NOMO-1 treated with dmso at 0.1 percent for 144 hours (cell line): ENCODE data around the gene CNTRL.
"Not testable (repeated sequence)": the region's sequence is repeated elsewhere in the genome, so short reads cannot be mapped to it uniquely, and the experiment has no call there.

Experiments
- DNase-seq: peaks from one replicate; lab custom pipeline; 2025; ENCODE audit not compliant: unreplicated experiment; lab: John Stamatoyannopoulos, UW

CNTRL gene

DNA sequence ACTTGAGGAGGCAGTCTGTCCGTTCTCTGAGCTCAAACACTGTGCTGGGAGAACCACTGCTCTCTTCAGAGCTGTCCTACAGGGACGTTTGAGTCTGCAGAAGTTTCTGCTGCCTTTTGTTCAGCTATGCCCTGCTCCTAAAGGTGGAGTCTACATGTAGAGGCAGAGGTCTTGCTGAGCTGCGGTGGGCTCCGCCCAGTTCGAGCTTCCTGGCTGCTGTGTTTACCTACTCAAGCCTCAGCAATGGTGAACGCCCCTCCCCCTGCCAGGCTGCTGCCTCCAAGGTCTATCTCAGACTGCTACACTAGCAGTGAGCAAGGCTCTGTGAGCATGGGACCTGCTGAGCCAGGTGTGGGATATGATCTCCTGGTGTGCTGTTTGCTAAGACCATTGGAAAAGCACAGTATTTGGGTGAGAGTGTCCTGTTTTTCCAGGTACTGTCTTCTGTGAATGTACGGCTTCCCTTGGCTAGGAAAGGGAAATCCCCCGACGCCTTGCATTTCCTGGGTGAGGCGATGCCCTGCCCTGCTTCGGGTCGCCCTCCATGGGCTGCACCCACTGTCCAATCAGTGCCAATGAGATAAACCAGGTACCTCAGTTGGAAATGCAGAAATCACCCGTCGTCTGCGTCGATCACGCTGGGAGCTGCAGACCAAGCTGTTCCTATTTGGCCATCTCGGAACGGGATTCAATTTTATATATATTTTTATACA lies 58.5 kb downstream of the CNTRL start:
- DNase-seq = no peak

DNA sequence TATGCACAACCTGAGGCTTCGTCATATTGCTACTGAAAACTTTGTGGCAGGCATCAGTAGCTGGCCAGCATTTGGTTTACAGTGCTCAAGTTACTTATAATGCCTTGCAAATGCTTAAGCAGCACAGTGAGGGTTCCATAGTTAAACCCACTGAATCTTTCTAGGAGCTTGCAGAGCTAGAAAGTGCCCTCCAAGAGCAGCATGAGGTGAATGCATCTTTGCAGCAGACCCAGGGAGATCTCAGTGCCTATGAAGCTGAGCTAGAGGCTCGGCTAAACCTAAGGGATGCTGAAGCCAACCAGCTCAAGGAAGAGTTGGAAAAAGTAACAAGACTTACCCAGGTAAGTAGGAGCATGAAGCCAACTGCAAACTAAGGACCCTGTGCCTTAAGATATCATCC lies 60.9 kb downstream of the CNTRL start:
- DNase-seq = no peak

DNA sequence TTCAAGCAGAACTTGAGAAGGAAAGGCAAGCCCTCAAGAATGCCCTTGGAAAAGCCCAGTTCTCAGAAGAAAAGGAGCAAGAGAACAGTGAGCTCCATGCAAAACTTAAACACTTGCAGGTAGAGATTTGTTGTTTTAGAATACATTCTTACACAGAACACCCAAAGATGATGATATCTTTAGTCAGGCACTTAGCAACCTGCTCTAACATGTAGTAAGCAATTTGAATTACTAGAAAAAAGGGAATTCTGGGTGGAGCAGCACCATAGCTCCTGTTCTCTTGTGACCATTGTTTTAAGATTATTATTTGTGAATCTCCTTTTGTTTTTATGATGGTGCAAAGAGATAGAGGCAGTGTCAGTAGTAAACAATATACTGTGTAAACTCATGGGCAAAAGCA lies 63.8 kb downstream of the CNTRL start:
- DNase-seq = no peak

DNA sequence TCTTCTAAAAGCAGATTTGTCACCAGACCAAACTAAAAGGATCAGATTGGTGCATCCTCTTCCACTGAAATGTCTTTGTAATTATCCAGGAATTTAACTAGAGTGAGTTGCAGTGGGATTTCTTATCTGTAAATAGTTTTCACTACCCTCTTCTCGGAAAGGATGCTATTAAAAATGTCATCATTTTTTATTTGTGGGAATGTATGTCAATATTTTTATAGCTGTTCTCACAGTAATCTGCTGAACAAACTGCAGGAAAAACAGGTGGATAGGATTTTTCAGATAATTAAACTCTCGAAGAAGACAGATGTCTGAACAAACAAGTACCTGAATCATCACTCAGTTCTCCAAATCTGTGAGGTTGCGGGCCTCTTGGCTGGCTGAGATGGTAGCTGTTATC lies 64.2 kb downstream of the CNTRL start:
- no peak for DNase-seq

DNA sequence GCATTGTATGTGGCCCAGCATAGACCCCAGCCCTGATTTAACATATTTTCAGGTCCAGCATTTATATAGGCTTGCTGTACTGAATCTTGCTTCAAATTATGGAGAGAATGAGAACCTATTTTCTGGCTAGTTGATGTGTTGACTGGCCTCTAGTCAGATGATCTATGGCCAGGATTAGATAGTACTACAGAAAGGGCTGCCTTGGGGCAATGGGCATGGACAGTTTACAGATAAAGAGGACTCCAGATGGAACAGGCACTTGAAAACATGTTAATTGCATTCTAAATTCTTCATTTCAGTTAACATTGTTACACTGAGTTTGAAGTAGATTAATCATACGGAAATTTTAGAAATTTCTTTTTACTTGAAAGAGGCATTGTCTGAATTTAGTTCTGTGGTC lies 65.4 kb downstream of the CNTRL start:
- no peak for DNase-seq

DNA sequence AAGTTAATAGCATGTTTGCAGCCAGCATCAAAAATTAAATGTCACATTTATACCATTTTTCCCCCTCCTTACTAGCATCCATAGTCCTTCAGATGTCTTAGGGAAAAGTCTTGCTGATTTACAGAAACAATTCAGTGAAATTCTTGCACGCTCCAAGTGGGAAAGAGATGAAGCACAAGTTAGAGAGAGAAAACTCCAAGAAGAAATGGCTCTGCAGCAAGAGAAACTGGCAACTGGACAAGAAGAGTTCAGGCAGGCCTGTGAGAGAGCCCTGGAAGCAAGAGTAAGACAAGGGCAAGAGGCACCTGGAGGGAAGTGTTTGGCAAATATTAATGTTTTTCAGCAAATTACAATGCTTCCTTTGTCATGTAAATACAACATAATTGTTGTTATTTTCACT lies 66.6 kb downstream of the CNTRL start:
- DNase-seq = no peak

DNA sequence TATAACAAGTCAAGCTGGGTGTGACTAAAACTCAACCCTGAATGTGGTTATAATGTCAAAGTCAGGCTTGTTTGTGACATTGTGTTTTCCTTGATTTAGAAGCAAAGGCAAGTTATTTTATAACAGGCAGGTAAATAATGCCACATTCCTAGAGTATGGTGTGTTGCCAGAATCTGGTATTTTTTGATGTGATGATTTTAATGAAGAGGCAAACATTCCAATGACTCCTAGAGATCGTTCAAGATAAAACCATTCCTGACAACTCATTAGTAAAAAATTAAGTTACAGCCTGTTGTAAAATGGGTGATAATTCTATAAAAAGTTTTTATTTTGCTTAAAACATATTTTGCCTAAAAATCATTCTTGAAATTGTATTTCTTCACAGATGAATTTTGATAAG lies 67.0 kb downstream of the CNTRL start:
- DNase-seq = no peak

DNA sequence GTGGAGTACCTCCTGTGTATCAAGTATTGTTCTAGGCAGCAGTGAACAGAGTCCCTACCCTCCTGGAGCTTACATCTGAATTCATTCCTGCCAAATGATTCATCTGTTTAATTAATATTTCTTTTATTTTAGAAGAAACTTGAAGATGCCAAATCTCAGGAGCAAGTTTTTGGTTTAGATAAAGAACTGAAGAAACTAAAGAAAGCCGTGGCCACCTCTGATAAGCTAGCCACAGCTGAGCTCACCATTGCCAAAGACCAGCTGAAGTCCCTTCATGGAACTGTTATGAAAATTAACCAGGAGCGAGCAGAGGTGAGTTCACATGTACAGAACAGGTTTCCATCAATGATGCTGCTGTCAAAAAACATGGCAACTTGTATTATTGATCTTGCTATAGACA lies 69.0 kb downstream of the CNTRL start:
- DNase-seq = no peak

DNA sequence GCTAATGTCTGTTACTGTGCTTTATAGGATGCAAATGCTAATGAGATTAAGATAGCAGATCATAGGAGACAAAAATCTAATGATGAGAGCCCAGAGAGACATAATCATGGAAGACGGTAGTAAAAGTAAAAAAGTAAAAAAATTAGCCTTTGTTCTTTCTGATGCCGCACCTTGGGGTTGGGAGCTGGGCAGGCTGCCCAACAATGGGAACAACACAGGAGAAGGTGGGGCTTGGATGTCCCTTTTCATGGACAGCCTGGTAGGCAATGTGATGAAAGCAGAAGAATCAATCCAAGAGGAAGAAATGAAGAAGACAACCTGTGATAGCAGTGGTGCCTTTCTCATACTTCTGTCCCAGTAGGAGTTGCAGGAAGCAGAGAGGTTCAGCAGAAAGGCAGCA lies 69.7 kb downstream of the CNTRL start:
- DNase-seq = no peak

DNA sequence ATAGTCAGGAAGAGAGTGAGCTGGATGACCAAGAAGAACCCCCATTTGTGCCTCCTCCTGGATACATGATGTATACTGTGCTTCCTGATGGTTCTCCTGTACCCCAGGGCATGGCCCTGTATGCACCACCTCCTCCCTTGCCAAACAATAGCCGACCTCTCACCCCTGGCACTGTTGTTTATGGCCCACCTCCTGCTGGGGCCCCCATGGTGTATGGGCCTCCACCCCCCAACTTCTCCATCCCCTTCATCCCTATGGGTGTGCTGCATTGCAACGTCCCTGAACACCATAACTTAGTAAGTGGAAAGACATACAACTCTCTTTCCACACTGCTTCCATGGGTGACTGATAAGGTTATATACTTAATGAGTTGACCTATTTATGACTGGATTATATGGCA lies 75.4 kb downstream of the CNTRL start:
- no peak for DNase-seq

DNA sequence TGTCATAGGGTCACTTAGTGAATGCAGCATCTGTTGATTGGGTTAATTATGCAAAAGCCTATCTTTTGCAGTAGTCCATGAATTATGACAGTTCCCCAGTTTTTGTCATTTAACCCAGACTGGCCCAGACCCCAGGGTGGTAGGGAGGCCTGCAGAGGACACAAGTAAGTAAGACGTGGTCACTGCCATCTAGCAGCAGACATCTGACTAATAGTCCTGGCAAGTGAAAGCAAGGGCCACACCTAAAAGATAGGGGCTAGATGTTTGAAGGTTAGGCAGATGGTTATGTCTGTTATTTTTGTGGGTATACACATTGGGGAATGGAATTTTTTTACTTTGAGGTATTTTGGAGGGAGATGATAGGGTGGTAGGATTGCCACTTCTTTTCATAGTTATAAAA lies 78.9 kb downstream of the CNTRL start:
- no peak for DNase-seq

DNA sequence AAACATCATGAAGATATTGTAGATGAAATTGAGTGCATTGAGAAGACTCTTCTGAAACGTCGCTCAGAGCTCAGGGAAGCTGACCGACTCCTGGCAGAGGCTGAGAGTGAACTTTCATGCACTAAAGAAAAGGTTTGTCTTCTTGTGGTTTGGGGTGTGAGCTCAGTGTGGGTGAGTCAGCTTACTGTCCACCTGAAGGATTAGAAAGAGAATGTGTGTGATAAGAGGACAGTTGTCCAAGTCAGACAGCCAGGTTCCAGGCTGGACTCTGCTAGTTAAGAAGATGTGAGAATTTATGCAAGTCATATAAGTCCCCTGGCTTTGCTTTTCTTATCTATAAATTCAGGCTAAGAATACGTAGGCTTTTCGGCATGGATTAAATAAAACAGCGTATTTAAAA lies 80.0 kb downstream of the CNTRL start:
- DNase-seq = no peak

DNA sequence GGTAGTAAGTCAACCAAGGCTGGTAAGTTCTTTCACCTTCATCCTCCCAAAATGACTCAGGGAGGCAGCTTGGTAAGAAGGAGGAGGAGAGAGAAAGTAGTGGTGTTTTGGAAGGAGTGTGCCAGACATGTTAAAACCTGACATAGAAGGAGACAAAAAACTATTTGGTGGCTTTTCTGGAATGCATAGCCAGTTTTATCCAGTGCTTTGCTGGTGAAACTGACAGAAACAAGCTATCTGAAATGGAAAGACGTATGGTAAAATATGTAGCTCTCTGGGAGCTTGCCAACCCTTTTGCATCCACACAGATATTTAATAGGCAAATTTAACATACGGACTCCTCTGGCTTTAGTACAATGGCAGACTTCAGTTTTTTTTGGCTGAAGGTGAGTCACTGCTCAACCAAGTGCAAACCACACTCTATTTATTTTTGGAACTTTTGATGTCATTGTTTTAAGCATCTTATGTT lies 81.5 kb downstream of the CNTRL start:
- no peak for DNase-seq

DNA sequence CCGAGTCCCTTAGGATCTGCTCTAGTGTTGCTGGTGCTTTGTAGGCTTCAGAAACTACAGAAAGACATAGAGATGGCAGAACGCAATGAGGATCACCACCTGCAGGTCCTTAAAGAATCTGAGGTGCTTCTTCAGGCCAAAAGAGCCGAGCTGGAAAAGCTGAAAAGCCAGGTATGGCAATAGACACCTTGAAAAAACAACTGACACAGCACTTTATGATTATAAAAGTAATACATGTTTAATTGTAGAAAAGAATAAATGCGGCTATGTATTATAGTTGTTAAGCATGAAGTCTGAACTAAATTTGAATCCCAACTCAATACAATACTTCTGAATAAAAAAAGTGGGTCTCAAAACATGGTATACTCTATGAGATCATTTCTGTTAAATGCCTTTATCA lies 83.2 kb downstream of the CNTRL start:
- no peak for DNase-seq

DNA sequence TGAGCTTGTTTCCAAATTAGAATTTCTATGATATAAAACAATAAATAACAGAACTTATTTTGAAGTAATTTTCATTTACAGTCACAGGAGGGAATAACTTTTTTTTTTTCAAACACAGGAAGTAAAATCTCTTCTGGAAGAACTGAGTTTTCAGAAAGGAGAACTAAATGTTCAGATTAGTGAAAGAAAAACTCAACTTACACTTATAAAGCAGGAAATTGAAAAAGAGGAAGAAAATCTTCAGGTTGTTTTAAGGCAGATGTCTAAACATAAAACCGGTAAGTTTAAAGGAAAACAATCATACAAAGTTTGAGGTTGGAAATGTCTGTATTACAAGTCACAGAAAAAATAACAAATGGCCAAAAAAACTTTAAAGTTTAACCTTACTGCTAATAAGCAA lies 85.3 kb downstream of the CNTRL start:
- DNase-seq = peak; percentile 10

DNA sequence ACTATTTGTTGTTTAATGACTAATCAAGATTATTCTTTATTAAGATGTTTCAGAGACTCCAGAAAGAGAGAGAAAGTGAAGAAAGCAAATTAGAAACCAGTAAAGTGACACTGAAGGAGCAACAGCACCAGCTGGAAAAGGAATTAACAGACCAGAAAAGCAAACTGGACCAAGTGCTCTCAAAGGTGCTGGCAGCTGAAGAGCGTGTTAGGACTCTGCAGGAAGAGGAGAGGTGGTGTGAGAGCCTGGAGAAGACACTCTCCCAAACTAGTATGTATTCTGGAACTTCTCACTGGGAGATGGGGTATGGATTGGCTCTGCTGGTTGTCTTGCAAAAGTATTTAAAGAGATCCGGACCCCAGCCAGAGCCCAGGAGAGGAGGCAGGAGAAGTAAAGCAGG lies 93.3 kb downstream of the CNTRL start:
- no peak for DNase-seq

DNA sequence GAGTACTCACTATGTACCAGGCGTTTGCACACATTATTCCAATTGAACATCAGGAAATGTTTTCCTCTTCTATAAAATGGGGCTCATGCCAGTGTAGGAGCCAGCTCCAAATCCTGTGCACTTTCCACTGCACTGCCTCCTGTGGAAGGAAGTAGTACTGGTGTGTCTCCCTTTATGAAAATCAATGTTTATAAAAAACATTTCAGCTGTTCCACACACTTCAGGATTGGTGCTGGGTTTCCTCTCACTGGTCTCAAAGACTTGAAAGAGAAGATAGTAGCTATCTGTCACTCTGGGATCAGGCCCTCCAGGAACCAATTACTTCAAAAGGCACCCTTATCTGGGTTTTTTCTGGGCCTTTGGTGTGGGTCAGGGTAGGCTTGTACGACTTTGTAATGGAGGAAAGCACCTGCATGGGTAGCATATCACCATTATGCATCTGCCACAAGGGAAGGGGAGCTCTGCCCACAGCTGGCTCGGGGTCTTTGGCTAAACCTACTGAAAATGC lies 94.4 kb downstream of the CNTRL start:
- no peak for DNase-seq

DNA sequence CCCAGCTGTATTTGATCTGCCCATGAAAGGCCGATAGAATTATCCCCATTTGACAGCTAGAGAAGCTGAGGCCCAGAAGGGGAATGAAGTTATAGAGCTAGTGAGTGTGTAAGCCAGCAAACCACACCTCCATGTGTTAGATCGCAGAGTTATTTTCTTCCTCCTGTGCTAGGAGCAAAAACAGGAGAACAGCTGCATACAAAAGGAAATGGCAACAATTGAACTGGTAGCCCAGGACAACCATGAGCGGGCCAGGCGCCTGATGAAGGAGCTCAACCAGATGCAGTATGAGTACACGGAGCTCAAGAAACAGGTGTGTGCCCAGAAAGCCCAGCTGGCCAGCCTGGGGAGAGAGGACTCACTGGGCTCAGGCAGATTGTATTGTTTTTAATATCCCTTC lies 96.5 kb downstream of the CNTRL start:
- no peak for DNase-seq

DNA sequence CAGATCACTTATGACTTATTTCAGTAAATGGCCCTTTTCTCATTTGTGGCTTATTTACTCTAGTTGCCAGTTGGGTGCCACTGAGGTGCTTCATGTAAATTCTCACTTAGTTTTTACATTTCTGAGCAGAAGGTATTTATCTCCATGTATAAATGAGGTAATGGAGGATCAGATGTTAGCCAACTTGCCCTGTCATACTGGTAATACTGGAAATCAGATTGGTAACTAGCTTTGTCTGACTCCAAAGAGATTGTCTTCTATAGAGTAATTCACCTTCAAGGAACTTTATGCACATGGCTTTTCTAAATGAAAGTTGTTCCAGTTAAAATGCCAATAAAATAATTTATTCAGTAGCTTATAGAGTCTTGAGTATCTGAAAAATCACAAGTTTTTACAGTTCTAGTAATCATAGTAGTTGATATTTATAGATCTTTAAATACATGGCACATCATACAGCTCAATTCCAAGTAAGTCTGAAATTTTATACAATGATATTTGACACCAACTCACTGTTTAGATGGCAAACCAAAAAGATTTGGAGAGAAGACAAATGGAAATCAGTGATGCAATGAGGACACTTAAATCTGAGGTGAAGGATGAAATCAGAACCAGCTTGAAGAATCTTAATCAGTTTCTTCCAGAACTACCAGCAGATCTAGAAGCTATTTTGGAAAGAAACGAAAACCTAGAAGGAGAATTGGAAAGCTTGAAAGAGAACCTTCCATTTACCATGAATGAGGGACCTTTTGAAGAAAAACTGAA lies 98.2 kb downstream of the CNTRL start:
- no peak for DNase-seq

DNA sequence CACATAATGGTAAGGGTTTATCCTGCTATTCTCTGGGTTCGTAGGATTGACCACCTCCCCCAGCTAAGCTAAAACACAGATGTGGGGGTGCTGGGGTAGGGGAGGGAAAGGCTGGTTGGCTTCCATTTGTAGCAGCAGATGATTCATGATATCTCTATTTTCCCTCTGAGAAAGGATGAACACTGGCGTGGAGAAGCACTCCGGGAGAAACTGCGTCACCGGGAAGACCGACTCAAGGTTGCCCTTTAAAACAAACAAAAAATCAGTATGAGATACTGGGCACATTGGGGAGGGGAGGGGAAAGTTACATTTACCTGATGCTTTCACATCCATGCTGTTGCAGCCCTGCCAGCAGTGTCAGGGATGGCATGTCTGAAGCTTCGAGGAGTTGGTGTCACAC lies 98.7 kb downstream of the CNTRL start:
- no peak for DNase-seq

DNA sequence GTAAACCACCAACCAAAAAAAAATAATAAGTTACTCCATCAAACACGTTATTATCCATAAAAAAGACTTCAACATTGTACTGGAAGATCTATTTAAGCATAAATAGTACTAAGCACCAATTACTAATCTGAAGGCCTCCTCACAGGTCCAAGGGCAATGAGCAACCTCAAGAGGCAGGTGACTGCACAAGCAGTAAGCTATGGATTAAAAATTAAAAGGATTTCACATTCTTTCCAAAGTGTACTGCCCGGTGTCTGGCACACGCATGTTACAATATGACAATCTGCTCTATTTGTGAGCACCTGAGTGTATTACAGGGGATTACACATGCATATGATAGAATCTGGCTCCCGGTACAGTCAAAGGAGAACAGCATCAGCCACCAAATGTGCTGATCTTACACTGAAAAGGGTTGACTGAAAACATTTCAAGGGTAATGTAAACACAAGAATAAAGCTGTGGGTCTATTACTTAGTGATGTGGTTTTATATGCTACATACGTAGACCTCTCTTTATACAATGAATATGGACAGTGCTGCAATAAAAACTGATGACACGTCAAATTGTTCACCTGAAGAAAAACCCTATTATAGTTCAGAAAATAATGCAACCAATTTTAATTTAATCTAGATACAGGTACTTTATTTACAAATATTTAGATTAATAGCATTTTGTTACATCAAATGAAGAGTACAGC lies 104.1 kb downstream of the CNTRL start:
- no peak for DNase-seq

DNA sequence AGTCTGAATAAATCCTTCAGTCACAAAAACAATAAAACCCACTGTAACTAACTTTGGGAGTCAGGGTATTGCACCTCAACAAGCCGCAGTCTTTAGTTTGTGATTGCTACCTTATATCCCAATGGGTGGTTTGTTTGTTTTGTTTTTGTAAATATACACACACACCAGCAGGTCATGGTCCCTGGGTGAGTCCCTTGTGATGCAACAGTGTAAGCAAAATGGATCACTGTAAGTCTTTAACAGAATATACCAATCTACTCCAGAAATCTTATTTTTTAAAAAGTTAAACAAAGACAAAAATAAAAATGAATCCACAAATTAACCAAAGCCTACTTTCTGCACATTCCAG lies 104.6 kb downstream of the CNTRL start:
- DNase-seq = not testable (repeated sequence)
